ENCODE data around the gene IRX3.

GRCh38 chr16:54297154-54297553 is 10.6 kb upstream of the IRX3 start:
- TF ChIP-seq, protein P1, sequence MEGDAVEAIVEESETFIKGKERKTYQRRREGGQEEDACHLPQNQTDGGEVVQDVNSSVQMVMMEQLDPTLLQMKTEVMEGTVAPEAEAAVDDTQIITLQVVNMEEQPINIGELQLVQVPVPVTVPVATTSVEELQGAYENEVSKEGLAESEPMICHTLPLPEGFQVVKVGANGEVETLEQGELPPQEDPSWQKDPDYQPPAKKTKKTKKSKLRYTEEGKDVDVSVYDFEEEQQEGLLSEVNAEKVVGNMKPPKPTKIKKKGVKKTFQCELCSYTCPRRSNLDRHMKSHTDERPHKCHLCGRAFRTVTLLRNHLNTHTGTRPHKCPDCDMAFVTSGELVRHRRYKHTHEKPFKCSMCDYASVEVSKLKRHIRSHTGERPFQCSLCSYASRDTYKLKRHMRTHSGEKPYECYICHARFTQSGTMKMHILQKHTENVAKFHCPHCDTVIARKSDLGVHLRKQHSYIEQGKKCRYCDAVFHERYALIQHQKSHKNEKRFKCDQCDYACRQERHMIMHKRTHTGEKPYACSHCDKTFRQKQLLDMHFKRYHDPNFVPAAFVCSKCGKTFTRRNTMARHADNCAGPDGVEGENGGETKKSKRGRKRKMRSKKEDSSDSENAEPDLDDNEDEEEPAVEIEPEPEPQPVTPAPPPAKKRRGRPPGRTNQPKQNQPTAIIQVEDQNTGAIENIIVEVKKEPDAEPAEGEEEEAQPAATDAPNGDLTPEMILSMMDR (IDR thresholded peaks at IDR 0.05; ENCODE audit: borderline replicate concordance, extremely low read depth, low read length, poor library complexity, severe bottlenecking): no peak
- TF ChIP-seq EZH2 (IDR thresholded peaks at IDR 0.05; ENCODE audit: borderline replicate concordance, low read depth, low read length, severe bottlenecking): no peak
